CD14-positive monocyte (primary cell): ENCODE measurements around the gene ILF2. TPM values are rescaled to one million over a fixed set of nuclear protein-coding genes. Genes with fewer than 3 reads are reported as not detected.
A peak's percentile ranks its signal among the peaks of the same experiment; 100 is the strongest.

Source experiments
- DNase-seq, 3 donors: peaks; one replicate each; pipeline ENCODE4 v3.0.0-alpha.2; 2011 to 2022
- H2AFZ ChIP-seq: 2 replicates; pipeline ENCODE4 v1.6.0; 2012; ENCODE audit warnings: mild to moderate bottlenecking, low read depth, low read length, inconsistent platforms; ENCODE audit not compliant: insufficient read depth, poor library complexity, severe bottlenecking
- H3K27ac ChIP-seq, 2 donors: 1 replicate in 1 of 2; 2 replicates in 1 of 2; pipeline ENCODE4 v1.5.1; 2012 to 2013; ENCODE audit warnings: low read length in 2 of 2, control low read depth in 1 of 2, inconsistent platforms in 1 of 2, low read depth in 1 of 2, mild to moderate bottlenecking in 1 of 2
- H3K27me3 ChIP-seq, 2 donors: one replicate each; pipeline versions ENCODE4 v1.6.0 to v1.6.1; 2011 to 2013; ENCODE audit warnings: low read length in 2 of 2; ENCODE audit not compliant: control insufficient read depth in 2 of 2, insufficient read depth in 2 of 2
- H3K36me3 ChIP-seq, 2 donors: replicated peaks in 1 of 2; 1 replicate in 1 of 2; 2 replicates in 1 of 2; pipeline versions ENCODE4 v1.5.1 to v1.6.1; 2012 to 2013; ENCODE audit warnings: low read length in 2 of 2, control low read depth in 1 of 2, inconsistent platforms in 1 of 2, mild to moderate bottlenecking in 1 of 2; ENCODE audit not compliant: insufficient read depth in 2 of 2, control insufficient read depth in 1 of 2
- H3K4me1 ChIP-seq, 2 donors: 1 replicate in 1 of 2; 2 replicates in 1 of 2; pipeline versions ENCODE4 v1.5.1 to v1.6.1; 2012 to 2013; ENCODE audit warnings: low read length in 2 of 2, control low read depth in 1 of 2, inconsistent platforms in 1 of 2, mild to moderate bottlenecking in 1 of 2, moderate library complexity in 1 of 2; ENCODE audit not compliant: insufficient read depth in 2 of 2, control insufficient read depth in 1 of 2
- H3K4me2 ChIP-seq: replicated peaks from 2 replicates; pipeline ENCODE3; 2012; ENCODE audit warnings: low read length, moderate library complexity, mild to moderate bottlenecking; ENCODE audit not compliant: poor library complexity, severe bottlenecking; ENCODE audit errors: extremely low read depth
- H3K4me3 ChIP-seq, 3 experiments: fragments of 200-600 bp in 1 of 3; sonication (generic) in 1 of 3; replicated peaks in 1 of 3; 1 replicate in 2 of 3; 2 replicates in 1 of 3; pipeline ENCODE4 v1.5.1; 2011 to 2013; ENCODE audit warnings: low read length in 3 of 3, mild to moderate bottlenecking in 3 of 3, control low read depth in 2 of 3, low read depth in 2 of 3, inconsistent platforms in 1 of 3, moderate library complexity in 1 of 3
- H3K79me2 ChIP-seq: 2 replicates; pipeline ENCODE4 v1.6.0; 2012; ENCODE audit warnings: mild to moderate bottlenecking, control low read depth, inconsistent platforms, low read length, moderate library complexity; ENCODE audit not compliant: insufficient read depth
- H3K9ac ChIP-seq: 2 replicates; pipeline ENCODE4 v1.6.0; 2017; ENCODE audit warnings: low read length, mild to moderate bottlenecking; ENCODE audit not compliant: insufficient read depth, poor library complexity, severe bottlenecking
- H3K9me3 ChIP-seq, 2 donors: replicated peaks in 1 of 2; 1 replicate in 1 of 2; 2 replicates in 1 of 2; pipeline versions ENCODE4 v1.5.1 to v1.6.1; 2012 to 2013; ENCODE audit warnings: low read length in 2 of 2, control low read depth in 1 of 2; ENCODE audit not compliant: control insufficient read depth in 1 of 2, insufficient read depth in 1 of 2
- H4K20me1 ChIP-seq: 2 replicates; pipeline ENCODE4 v1.6.0; 2012; ENCODE audit warnings: mild to moderate bottlenecking, low read length, control low read depth, moderate library complexity; ENCODE audit not compliant: insufficient read depth
- H3K27ac Mint-ChIP-seq, 7 donors: one replicate each; pipeline ENCODE4 v1.8.0; 2020; ENCODE audit warnings: mild to moderate bottlenecking in 7 of 7, mixed read lengths in 7 of 7, moderate library complexity in 6 of 7, inconsistent platforms in 2 of 7
- H3K27me3 Mint-ChIP-seq, 3 donors: one replicate each; pipeline ENCODE4 v1.8.0; 2021 to 2022; ENCODE audit warnings: low read depth in 3 of 3, mild to moderate bottlenecking in 3 of 3, mixed read lengths in 3 of 3, moderate library complexity in 3 of 3, inconsistent platforms in 1 of 3
- H3K36me3 Mint-ChIP-seq, 2 donors: one replicate each; pipeline ENCODE4 v1.8.0; 2020; ENCODE audit warnings: mixed read lengths in 2 of 2, inconsistent platforms in 1 of 2, mild to moderate bottlenecking in 1 of 2
- H3K4me1 Mint-ChIP-seq: one replicate; pipeline ENCODE4 v1.8.0; 2020; ENCODE audit warnings: mild to moderate bottlenecking, mixed read lengths
- H3K4me3 Mint-ChIP-seq, 2 donors: one replicate each; pipeline ENCODE4 v1.8.0; 2020; ENCODE audit warnings: mild to moderate bottlenecking in 2 of 2, mixed read lengths in 2 of 2, moderate library complexity in 1 of 2
- H3K9me3 Mint-ChIP-seq, 7 donors: one replicate each; pipeline ENCODE4 v1.8.0; 2020 to 2022; ENCODE audit warnings: mixed read lengths in 7 of 7, mild to moderate bottlenecking in 6 of 7, moderate library complexity in 6 of 7, inconsistent platforms in 2 of 7
- CTCF ChIP-seq: fragments of 200-600 bp; IDR thresholded peaks from one replicate; pipeline ENCODE4 v1.8.0; 2022; ENCODE audit warnings: antibody characterized with exemption, mild to moderate bottlenecking
- WGBS: methylation state at CpG from one replicate; pipeline ENCODE4 v1.1.5; 2013; ENCODE audit warnings: missing lambda C conversion rate; ENCODE audit not compliant: insufficient coverage; 5-methylcytosine and 5-hydroxymethylcytosine counted together
- intact Hi-C, 2 donors: fragments of 100-400 bp; cut with micrococcal nuclease; formaldehyde crosslinking; loops; one replicate each; pipeline versions ENCODE4 v1.15.0 to v1.15.1; 2023
- polyA plus RNA-seq, 3 donors: library from polyadenylated mRNA; depleted of rRNA in 1 of 3; unstranded in 2 of 3; stranded (reverse) in 1 of 3; fragments of 300-500 nt in 2 of 3; fragments of >200 nt in 1 of 3; fragmentation: Illumina TruSeq in 2 of 3; gene quantifications; 1 replicate in 2 of 3; 2 replicates in 1 of 3; pipeline ENCODE4 v1.2.3, GENCODE V29; 2012 to 2021

The ILF2 gene
- polyA plus RNA-seq, 3 donors = 103 to 118 (median 115) TPM

- peaks cover 40 to 46% of the 10 kb centered on the region in 2 donors for H3K36me3 ChIP-seq
- no peak for TF ChIP-seq CTCF
- peak; percentile 54 to 73 (median 68) for DNase-seq
- peak overlapping the region; percentile 73 to 91 (median 83) for H3K27ac Mint-ChIP-seq
- H3K9ac ChIP-seq = no peak overlapping the region
- H2AFZ ChIP-seq = no peak overlapping the region
- peak overlapping the region; percentile 53 to 78 for H3K27ac ChIP-seq
- peaks cover 29 to 35% of the 10 kb centered on the region in 2 donors for H3K4me1 ChIP-seq
- H4K20me1 ChIP-seq = peaks cover 37% of the 10 kb centered on the region
- peak overlapping the region in 1 of 3 experiments; percentile 64 for H3K4me3 ChIP-seq
- H3K27me3 ChIP-seq = no peaks in the 10 kb centered on the region
- H3K36me3 Mint-ChIP-seq = peaks cover 46 to 49% of the 10 kb centered on the region in 2 donors
- H3K4me3 Mint-ChIP-seq = peak overlapping the region; percentile 6 to 72
- peak overlapping the region; percentile 72 for H3K4me2 ChIP-seq
- H3K79me2 ChIP-seq = peaks cover 40% of the 10 kb centered on the region
- peaks cover 0 to 2% (median 2%) of the 10 kb centered on the region in 3 donors for H3K27me3 Mint-ChIP-seq
- H3K4me1 Mint-ChIP-seq = peaks cover 46% of the 10 kb centered on the region
- WGBS = no CpG with 5 or more reads among the region's 5 CpGs
- intact Hi-C loops = no loop called here
- peaks cover 0 to 2% (median 0%) of the 10 kb centered on the region in 7 donors for H3K9me3 Mint-ChIP-seq
- no peaks in the 10 kb centered on the region for H3K9me3 ChIP-seq
Observed at GRCh38 chr1:153646672-153647345, 24.0 kb downstream of the ILF2 start.

GRCh38 chr1:153643816-153644215 lies 27.0 kb downstream of the ILF2 start:
- Mint-ChIP-seq H3K4me1 (peaks cover 41% of the 10 kb centered on the region), H3K27me3 (peaks cover 0 to 2% (median under 1%) of the 10 kb centered on the region in 3 donors), H3K4me3 (no peak overlapping the region), H3K36me3 (peaks cover 71 to 79% of the 10 kb centered on the region in 2 donors), H3K9me3 (peaks cover 0 to 2% (median 0%) of the 10 kb centered on the region in 7 donors), H3K27ac (peak overlapping the region in 2 of 7 donors; percentile 27 to 69)
- Histone ChIP-seq H3K9me3 (no peaks in the 10 kb centered on the region), H3K27me3 (no peaks in the 10 kb centered on the region), H3K4me2 (no peak overlapping the region), H3K27ac (peak overlapping the region in 1 of 2 donors; percentile 52), H3K9ac (no peak overlapping the region), H4K20me1 (peaks cover 66% of the 10 kb centered on the region), H3K4me3 (no peak overlapping the region), H3K79me2 (peaks cover 70% of the 10 kb centered on the region), H3K4me1 (peaks cover 29 to 35% of the 10 kb centered on the region in 2 donors), H2AFZ (no peak overlapping the region), H3K36me3 (peaks cover 69 to 76% of the 10 kb centered on the region in 2 donors)
- DNase-seq = no peak
- TF ChIP-seq CTCF = no peak
- intact Hi-C loops = no loop called here
